Breast epithelium (tissue), 4 donors: ENCODE data around the gene IER5. TPM values are rescaled to one million over a fixed set of nuclear protein-coding genes. Genes with fewer than 3 reads are reported as not detected.
"Not testable (repeated sequence)": the region's sequence is repeated elsewhere in the genome, so short reads cannot be mapped to it uniquely, and the experiment has no call there.

Experiments used
- DNase-seq, 2 donors: peaks; one replicate each; pipeline ENCODE4 v3.0.0-alpha.2; 2019; ENCODE audit warnings: low spot score in 2 of 2
- H3K27ac ChIP-seq, 2 donors: fragments of 200-600 bp; sonication (generic) in 1 of 2; one replicate each; pipeline ENCODE4 v1.5.1; 2016 to 2019; ENCODE audit warnings: mild to moderate bottlenecking in 1 of 2
- H3K27me3 ChIP-seq, 2 donors: fragments of 200-600 bp; sonication (generic) in 1 of 2; one replicate each; pipeline versions ENCODE4 v1.5.1 to v1.6.0; 2017 to 2019; ENCODE audit warnings: control low read depth in 1 of 2, mild to moderate bottlenecking in 1 of 2
- H3K36me3 ChIP-seq: fragments of 200-600 bp; one replicate; pipeline ENCODE4 v1.5.1; 2019
- H3K4me1 ChIP-seq, 2 donors: fragments of 200-600 bp; sonication (generic); one replicate each; pipeline ENCODE4 v1.5.1; 2016 to 2019; ENCODE audit warnings: control low read depth in 1 of 2
- H3K4me3 ChIP-seq, 3 donors: fragments of 200-600 bp; sonication (generic); 1 replicate in 2 of 3; 2 replicates in 1 of 3; pipeline ENCODE4 v1.5.1; 2016 to 2019; ENCODE audit warnings: mild to moderate bottlenecking in 3 of 3, moderate library complexity in 2 of 3
- H3K9me3 ChIP-seq, 2 donors: fragments of 200-600 bp; sonication (generic) in 1 of 2; one replicate each; pipeline ENCODE4 v1.5.1; 2016 to 2019; ENCODE audit warnings: control low read depth in 1 of 2
- POLR2A ChIP-seq: fragments of 450-650 bp; IDR thresholded peaks from one replicate; pipeline ENCODE4 v1.6.1; 2016; ENCODE audit warnings: antibody characterized with exemption, mild to moderate bottlenecking, moderate library complexity
- POLR2AphosphoS5 ChIP-seq, 3 donors: sonication (generic); formaldehyde crosslinking; IDR thresholded peaks; one replicate each; pipeline ENCODE4 v1.6.1; 2017; ENCODE audit warnings: antibody characterized with exemption in 3 of 3
- intact Hi-C: fragments of 100-400 bp; cut with DNase I; formaldehyde crosslinking; loops from one replicate; pipeline ENCODE4 v1.15.1; 2023; ENCODE audit warnings: low total_unique reads
- total RNA-seq, 3 donors: library from RNA; depleted of rRNA; stranded (reverse); fragments of >200 nt; gene quantifications; one replicate each; pipeline ENCODE4 v1.1.0, GENCODE V29; 2016
- TF ChIP-seq, protein P1 (sequence below), 3 donors: fragments of 450-650 bp; IDR thresholded peaks; one replicate each; pipeline ENCODE4 v1.5.1; 2016 to 2017; ENCODE audit warnings: antibody characterized with exemption in 3 of 3, mild to moderate bottlenecking in 3 of 3, moderate library complexity in 3 of 3

IER5 gene
- total RNA-seq, 3 donors from 2014 or later: 6.9 to 19.7 (median 18.1) TPM

DNA sequence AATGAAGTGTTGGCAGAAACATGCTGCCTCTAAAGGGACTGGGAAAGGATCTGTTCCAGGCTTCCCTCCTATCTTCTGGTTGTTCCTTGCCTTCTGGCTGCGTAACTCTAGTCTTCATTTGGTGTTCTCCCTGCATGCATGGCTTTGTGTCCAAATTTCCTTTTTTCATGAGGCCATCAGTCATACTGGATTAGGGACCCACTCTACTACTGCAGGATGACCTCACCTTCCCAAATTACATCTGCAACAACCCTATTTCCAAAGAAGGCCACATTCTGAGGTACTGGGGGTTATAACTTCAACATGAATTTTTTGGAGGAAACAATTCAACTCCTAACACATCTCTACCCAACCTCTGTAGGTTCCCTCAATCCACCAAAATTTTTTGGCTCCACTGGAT is 28.4 kb upstream of the IER5 start:
- H3K36me3 ChIP-seq: no peaks in the 10 kb centered on the region
- TF ChIP-seq POLR2AphosphoS5 (IDR thresholded peaks at IDR 0.05) (no peak), POLR2A (no peak)
- TF ChIP-seq, protein P1, sequence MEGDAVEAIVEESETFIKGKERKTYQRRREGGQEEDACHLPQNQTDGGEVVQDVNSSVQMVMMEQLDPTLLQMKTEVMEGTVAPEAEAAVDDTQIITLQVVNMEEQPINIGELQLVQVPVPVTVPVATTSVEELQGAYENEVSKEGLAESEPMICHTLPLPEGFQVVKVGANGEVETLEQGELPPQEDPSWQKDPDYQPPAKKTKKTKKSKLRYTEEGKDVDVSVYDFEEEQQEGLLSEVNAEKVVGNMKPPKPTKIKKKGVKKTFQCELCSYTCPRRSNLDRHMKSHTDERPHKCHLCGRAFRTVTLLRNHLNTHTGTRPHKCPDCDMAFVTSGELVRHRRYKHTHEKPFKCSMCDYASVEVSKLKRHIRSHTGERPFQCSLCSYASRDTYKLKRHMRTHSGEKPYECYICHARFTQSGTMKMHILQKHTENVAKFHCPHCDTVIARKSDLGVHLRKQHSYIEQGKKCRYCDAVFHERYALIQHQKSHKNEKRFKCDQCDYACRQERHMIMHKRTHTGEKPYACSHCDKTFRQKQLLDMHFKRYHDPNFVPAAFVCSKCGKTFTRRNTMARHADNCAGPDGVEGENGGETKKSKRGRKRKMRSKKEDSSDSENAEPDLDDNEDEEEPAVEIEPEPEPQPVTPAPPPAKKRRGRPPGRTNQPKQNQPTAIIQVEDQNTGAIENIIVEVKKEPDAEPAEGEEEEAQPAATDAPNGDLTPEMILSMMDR (IDR thresholded peaks at IDR 0.05): no peak
- H3K27ac ChIP-seq: no peak overlapping the region
- no peaks in the 10 kb centered on the region for H3K4me1 ChIP-seq
- no peak overlapping the region for H3K4me3 ChIP-seq
- intact Hi-C loops: no loop called here
- no peaks in the 10 kb centered on the region for H3K27me3 ChIP-seq
- H3K9me3 ChIP-seq: no peaks in the 10 kb centered on the region
- no peak for DNase-seq

DNA sequence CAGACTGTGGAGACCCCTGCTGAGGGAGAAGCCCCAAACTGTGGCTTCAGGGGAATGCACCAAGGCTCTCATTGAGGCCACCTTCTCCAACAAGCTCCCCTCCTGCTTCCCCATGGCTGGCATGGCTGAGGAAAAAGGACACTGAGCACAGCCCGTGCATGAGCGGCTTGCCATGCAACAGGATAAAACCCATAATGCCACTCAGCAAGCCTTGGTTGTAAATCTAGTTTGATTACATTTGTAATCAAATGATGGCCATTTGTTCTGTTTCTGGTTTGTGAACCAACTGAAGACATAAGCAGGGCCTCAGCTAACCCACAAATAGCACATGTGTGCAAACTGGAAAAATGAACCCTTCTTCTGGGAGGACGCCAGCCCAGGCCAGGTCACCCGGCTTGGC is 27.6 kb upstream of the IER5 start:
- H3K4me3 ChIP-seq, intact Hi-C loops, H3K27ac ChIP-seq, H3K27me3 ChIP-seq, H3K4me1 ChIP-seq, DNase-seq, H3K9me3 ChIP-seq, H3K36me3 ChIP-seq: not testable (repeated sequence)

DNA sequence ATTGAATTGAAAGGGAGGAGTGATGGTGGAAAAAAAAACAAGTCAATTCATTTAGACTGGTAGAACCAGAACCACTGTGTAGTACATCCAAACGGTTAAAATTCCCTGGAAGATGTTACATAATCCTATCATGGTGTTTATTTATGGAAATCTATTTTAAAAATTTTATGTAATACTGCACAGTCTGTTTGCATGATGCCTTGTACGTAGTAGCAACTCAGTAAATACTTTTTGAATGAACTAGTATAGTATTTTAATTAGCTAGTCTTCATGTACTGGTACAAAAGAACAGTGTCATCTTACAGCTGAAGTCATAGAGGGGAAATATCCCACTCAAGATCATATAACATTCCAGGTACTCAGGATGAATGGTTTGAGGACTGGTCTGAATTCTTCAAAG is 27.0 kb upstream of the IER5 start:
- TF ChIP-seq, protein P1 (IDR thresholded peaks at IDR 0.05): no peak
- TF ChIP-seq POLR2A: no peak
- no peak for TF ChIP-seq POLR2AphosphoS5 (IDR thresholded peaks at IDR 0.05)
- no peak overlapping the region for H3K27ac ChIP-seq
- intact Hi-C loops: no loop called here

DNA sequence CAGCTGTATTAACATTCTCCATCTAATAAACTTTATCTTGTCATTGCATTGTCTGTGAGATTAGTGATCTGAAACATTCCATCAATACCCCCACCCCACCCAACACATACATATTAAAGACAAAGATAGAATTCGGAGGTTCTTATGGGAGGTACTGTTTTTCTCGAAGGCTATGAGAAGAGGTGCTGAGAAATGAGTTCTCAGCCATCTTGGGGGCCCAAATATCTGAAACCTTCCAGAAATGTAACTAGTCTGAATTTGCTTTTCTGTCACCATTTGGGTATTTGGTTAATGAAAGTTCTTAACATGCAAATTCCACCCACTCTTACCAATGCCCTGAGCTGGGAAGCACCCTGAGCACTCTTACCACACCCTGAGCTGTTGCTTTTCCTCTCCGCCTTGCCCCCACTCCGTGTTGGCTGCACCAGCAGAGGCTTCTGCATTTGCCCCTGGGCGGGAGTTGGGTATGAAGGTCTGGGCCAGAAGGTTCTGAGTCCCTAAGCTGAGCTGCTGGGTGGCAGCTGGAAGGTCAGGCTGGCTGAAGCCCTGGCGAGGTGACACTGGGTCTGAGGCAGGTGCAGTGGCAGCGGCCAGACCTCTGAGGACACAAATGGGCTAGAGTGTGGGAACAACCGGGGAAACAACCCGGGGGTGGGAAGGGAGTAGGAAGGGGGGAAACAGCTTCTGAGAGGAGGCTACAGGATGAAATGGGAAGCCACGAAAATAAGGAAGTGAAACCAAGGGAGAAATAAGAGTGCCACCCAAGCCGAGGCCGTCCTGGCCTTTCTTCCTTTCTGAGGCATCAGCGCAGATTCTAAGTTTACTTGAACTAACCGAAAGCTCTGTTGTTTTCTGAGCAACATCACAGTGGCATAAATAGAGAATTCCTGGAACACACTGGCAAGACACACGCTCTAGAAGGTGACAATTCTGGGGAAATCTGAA is 26.3 kb upstream of the IER5 start:
- Histone ChIP-seq H3K27me3 (no peaks in the 10 kb centered on the region), H3K4me3 (no peak overlapping the region), H3K4me1 (no peaks in the 10 kb centered on the region), H3K27ac (no peak overlapping the region), H3K36me3 (no peaks in the 10 kb centered on the region), H3K9me3 (no peaks in the 10 kb centered on the region)
- DNase-seq: no peak
- intact Hi-C loops: no loop called here
- no peak for TF ChIP-seq POLR2AphosphoS5 (IDR thresholded peaks at IDR 0.05)
- TF ChIP-seq, protein P1 (IDR thresholded peaks at IDR 0.05): no peak
- no peak for TF ChIP-seq POLR2A

More for the DNA sequence above, 27.0 kb upstream of the IER5 start:
- Histone ChIP-seq H3K4me1 (no peaks in the 10 kb centered on the region), H3K4me3 (no peak overlapping the region), H3K36me3 (no peaks in the 10 kb centered on the region), H3K27me3 (no peaks in the 10 kb centered on the region), H3K9me3 (no peaks in the 10 kb centered on the region)
- DNase-seq: no peak

DNA sequence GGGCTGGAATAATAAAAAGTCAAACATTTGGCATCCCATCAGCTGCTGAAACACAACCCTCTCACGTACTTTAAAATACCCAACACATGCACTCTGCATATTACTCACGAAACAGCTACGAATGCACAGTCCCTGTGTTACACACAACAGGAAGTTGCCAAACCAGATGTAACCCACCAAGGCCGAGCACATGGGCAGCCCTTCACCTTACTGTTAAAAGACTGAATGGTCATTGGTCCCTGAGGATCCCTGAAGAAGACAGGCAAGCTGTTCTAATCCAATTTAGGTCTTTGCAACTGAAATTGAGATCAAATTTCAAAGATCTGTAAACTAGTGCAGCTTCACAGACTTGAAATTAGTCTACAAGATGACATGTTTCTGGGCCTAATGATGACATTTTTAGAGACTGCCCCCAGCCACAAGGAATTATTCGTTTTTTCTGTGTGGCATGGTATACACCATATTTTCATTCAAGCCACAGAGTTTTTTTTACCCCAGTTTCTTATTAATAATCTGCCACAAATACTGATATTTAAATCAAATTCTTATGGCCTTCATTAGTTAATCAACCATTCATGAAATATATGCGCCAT is 25.6 kb upstream of the IER5 start:
- no peaks in the 10 kb centered on the region for H3K27me3 ChIP-seq
- no peaks in the 10 kb centered on the region for H3K36me3 ChIP-seq
- H3K27ac ChIP-seq: no peak overlapping the region
- TF ChIP-seq POLR2AphosphoS5 (IDR thresholded peaks at IDR 0.05) (no peak), POLR2A (no peak)
- TF ChIP-seq, protein P1 (IDR thresholded peaks at IDR 0.05): no peak
- H3K4me1 ChIP-seq: no peaks in the 10 kb centered on the region
- intact Hi-C loops: no loop called here
- DNase-seq: no peak
- no peaks in the 10 kb centered on the region for H3K9me3 ChIP-seq
- no peak overlapping the region for H3K4me3 ChIP-seq
